ENCODE results near the gene PTPRD.

PTPRD gene

GRCh38 chr9:9778293-9778692 lies 834.5 kb downstream of the PTPRD start:
- FAIRE-seq, result no peak
- TF ChIP-seq CTCF (IDR thresholded peaks at IDR 0.05; ENCODE audit: insufficient read depth, missing control alignments), result no peak
- DNase-seq (ENCODE audit: insufficient read length, low spot score), result no peak

- FAIRE-seq, result no peak
- DNase-seq (ENCODE audit: insufficient read length, low spot score), result no peak
- no peak for TF ChIP-seq CTCF (IDR thresholded peaks at IDR 0.05; ENCODE audit: insufficient read depth, missing control alignments)
Observed at GRCh38 chr9:9774471-9774870, 838.3 kb downstream of the PTPRD start.

GRCh38 chr9:9771314-9771713 lies 841.5 kb downstream of the PTPRD start:
- FAIRE-seq (peak; percentile 6), DNase-seq (ENCODE audit: insufficient read length, low spot score) (no peak)
- no peak for TF ChIP-seq CTCF (IDR thresholded peaks at IDR 0.05; ENCODE audit: insufficient read depth, missing control alignments)

GRCh38 chr9:9764821-9765220 lies 848.0 kb downstream of the PTPRD start:
- no peak for FAIRE-seq
- no peak for TF ChIP-seq CTCF (IDR thresholded peaks at IDR 0.05; ENCODE audit: insufficient read depth, missing control alignments)
- DNase-seq (ENCODE audit: insufficient read length, low spot score), result no peak

- DNase-seq (ENCODE audit: insufficient read length, low spot score), result no peak
- peak; percentile 16 for FAIRE-seq
- TF ChIP-seq CTCF (IDR thresholded peaks at IDR 0.05; ENCODE audit: insufficient read depth, missing control alignments), result no peak
Observed at GRCh38 chr9:9754186-9754585, 858.6 kb downstream of the PTPRD start.

- DNase-seq (ENCODE audit: insufficient read length, low spot score), result no peak
- FAIRE-seq, result no peak
- no peak for TF ChIP-seq CTCF (IDR thresholded peaks at IDR 0.05; ENCODE audit: insufficient read depth, missing control alignments)
Observed at GRCh38 chr9:9753266-9753665, 859.5 kb downstream of the PTPRD start.

- no peak for DNase-seq (ENCODE audit: insufficient read length, low spot score)
- no peak for TF ChIP-seq CTCF (IDR thresholded peaks at IDR 0.05; ENCODE audit: insufficient read depth, missing control alignments)
- FAIRE-seq, result no peak
Observed at GRCh38 chr9:9752722-9753121, 860.1 kb downstream of the PTPRD start.
